ENCODE measurements around the gene NRARP. TPM values are rescaled to one million over a fixed set of nuclear protein-coding genes. Genes with fewer than 3 reads are reported as not detected.
A peak's percentile ranks its signal among the peaks of the same experiment; 100 is the strongest.

The NRARP gene, protein sequence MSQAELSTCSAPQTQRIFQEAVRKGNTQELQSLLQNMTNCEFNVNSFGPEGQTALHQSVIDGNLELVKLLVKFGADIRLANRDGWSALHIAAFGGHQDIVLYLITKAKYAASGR
- 0.31 TPM for total RNA-seq (2013)
- polyA plus RNA-seq (10 to 100 TPM in 1 of 3 donors, not detected in 2; 15.4 TPM), polyA minus RNA-seq (6.2 and 7.5 TPM in 2 replicates), total RNA-seq (10.6 to 43.1 (median 21.5) reads per million in 11 experiments)

DNA sequence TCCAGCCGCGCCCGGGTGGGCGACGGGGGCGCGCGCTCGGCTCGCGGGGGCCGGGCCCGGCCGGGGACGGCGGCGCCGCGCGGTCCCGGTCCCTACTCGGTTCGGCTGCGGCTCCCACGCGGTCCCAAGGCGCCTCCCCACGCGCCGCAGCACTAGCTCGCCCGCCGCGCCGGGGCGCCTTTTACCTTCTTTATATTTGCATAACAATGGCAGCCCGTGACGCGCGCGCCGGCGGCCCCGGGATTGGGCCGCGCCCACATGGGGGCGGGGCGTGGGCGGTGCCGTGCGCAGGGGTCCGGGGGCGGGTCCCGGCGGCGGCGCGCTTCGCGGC is at the start of gene NRARP:
Gene NRARP (minus strand): TSS at position 154 of the 331 bp plus-strand sequence. CDS start 343 bp downstream, outside the sequence.
- intact Hi-C loops (cut with micrococcal nuclease): loop anchor here (2.0 kb wide), 1 partner anchor 25 kb away; no protein-coding TSS in a partner anchor
- Mint-ChIP-seq H3K27me3 (ENCODE audit: low read depth in 3 of 3) (peaks cover 67 to 89% (median 73%) of the 10 kb centered on the region in 3 donors), H3K27ac (peak within 1 kb of the TSS in 1 of 7 donors; percentile 60), H3K36me3 (peaks cover 3 to 5% of the 10 kb centered on the region in 2 donors), H3K4me3 (peak within 1 kb of the TSS; percentile 74 to 91), H3K9me3 (peaks cover 0 to 12% (median 5%) of the 10 kb centered on the region in 7 donors), H3K4me1 (peaks cover 19% of the 10 kb centered on the region)
- peak within 1 kb of the TSS; percentile 54 for H3K9ac ChIP-seq (ENCODE audit: insufficient read depth, low read length, poor library complexity, severe bottlenecking)
- under 1% methylated on average over 60 of the region's 60 CpGs for WGBS (ENCODE audit: insufficient coverage)
- peak within 1 kb of the TSS; percentile 15 to 69 (median 23) for H3K4me3 ChIP-seq (replicated peaks in 1 of 3; ENCODE audit: low read depth in 2 of 3, low read length in 3 of 3)
- H4K20me1 ChIP-seq (ENCODE audit: insufficient read depth, low read length): no peaks in the 10 kb centered on the region
- H3K36me3 ChIP-seq (replicated peaks in 1 of 2; ENCODE audit: control insufficient read depth in 1 of 2, insufficient read depth in 2 of 2, low read length in 2 of 2): no peaks in the 10 kb centered on the region
- no peaks in the 10 kb centered on the region for H3K79me2 ChIP-seq (ENCODE audit: insufficient read depth, low read length)
- H2AFZ ChIP-seq (ENCODE audit: insufficient read depth, low read depth, low read length, poor library complexity, severe bottlenecking): peak within 1 kb of the TSS; percentile 74
- TF ChIP-seq, protein P1, sequence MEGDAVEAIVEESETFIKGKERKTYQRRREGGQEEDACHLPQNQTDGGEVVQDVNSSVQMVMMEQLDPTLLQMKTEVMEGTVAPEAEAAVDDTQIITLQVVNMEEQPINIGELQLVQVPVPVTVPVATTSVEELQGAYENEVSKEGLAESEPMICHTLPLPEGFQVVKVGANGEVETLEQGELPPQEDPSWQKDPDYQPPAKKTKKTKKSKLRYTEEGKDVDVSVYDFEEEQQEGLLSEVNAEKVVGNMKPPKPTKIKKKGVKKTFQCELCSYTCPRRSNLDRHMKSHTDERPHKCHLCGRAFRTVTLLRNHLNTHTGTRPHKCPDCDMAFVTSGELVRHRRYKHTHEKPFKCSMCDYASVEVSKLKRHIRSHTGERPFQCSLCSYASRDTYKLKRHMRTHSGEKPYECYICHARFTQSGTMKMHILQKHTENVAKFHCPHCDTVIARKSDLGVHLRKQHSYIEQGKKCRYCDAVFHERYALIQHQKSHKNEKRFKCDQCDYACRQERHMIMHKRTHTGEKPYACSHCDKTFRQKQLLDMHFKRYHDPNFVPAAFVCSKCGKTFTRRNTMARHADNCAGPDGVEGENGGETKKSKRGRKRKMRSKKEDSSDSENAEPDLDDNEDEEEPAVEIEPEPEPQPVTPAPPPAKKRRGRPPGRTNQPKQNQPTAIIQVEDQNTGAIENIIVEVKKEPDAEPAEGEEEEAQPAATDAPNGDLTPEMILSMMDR (IDR thresholded peaks at IDR 0.05): no peak
- H3K4me2 ChIP-seq (replicated peaks; ENCODE audit: extremely low read depth, low read length, poor library complexity, severe bottlenecking): peak within 1 kb of the TSS; percentile 74
- peaks cover 31 to 45% of the 10 kb centered on the region in 2 donors for H3K4me1 ChIP-seq (ENCODE audit: control insufficient read depth in 1 of 2, insufficient read depth in 2 of 2, low read length in 2 of 2)
- no peak within 1 kb of the TSS for H3K27ac ChIP-seq (ENCODE audit: low read depth in 1 of 2, low read length in 2 of 2)
- peaks cover 2 to 9% of the 10 kb centered on the region in 2 donors for H3K9me3 ChIP-seq (replicated peaks in 1 of 2; ENCODE audit: control insufficient read depth in 1 of 2, insufficient read depth in 1 of 2, low read length in 2 of 2)
- peaks cover 38 to 85% of the 10 kb centered on the region in 2 donors for H3K27me3 ChIP-seq (ENCODE audit: control insufficient read depth in 2 of 2, insufficient read depth in 2 of 2, low read length in 2 of 2)
- DNase-seq: peak; percentile 78 to 86 (median 82)

DNA sequence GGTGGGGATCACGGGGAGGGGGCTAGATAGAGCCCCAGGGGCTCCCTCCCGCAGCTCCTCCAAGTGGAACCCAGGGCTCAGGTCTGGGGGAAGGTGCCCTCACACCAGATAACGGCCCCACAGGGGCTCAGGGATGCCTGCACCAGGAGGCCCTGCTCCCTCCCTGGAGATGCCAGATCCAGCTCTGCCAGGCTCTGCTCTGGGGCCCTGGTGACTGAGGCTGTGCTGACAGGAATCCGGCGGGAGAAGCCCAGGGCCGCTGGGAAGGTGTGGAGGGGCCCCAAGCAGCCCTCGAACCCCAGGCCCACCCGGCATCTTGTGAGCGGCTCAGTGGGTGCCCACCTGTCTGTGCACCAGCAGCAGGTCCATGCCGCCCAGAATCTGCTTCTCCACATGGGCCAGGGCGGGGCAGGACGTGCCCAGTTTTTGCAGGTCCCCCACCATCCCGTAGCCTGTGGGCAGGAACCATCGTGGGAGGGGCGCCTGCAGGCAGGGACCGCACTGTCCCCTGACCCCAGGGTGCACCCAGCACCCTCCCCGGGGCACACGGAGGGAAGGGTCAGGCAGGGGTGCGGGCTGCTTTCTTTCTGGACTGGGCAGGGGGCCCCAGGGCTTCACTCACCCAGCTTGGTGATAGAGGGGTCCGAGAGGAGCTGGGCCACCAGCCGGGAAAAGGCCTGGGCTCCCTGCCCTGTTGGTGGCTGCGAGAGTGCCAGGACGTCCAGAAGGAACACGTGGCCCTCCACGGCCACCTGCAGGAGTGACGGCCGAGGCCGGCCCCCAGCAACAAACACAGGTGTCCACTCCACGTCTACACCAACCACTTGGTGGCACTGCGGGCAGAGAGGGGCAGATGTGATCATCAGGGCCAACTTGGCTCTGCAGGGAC is 48.9 kb upstream of the NRARP start:
- Histone ChIP-seq H4K20me1 (ENCODE audit: insufficient read depth, low read length) (no peaks in the 10 kb centered on the region), H3K4me1 (ENCODE audit: control insufficient read depth in 1 of 2, insufficient read depth in 2 of 2, low read length in 2 of 2) (no peaks in the 10 kb centered on the region), H3K4me3 (replicated peaks in 1 of 3; ENCODE audit: low read depth in 2 of 3, low read length in 3 of 3) (no peak overlapping the region), H3K79me2 (ENCODE audit: insufficient read depth, low read length) (no peaks in the 10 kb centered on the region), H3K9me3 (replicated peaks in 1 of 2; ENCODE audit: control insufficient read depth in 1 of 2, insufficient read depth in 1 of 2, low read length in 2 of 2) (peaks cover 16 to 49% of the 10 kb centered on the region in 2 donors), H3K4me2 (replicated peaks; ENCODE audit: extremely low read depth, low read length, poor library complexity, severe bottlenecking) (no peak overlapping the region), H3K27me3 (ENCODE audit: control insufficient read depth in 2 of 2, insufficient read depth in 2 of 2, low read length in 2 of 2) (no peaks in the 10 kb centered on the region), H2AFZ (ENCODE audit: insufficient read depth, low read depth, low read length, poor library complexity, severe bottlenecking) (no peak overlapping the region), H3K9ac (ENCODE audit: insufficient read depth, low read length, poor library complexity, severe bottlenecking) (no peak overlapping the region), H3K36me3 (replicated peaks in 1 of 2; ENCODE audit: control insufficient read depth in 1 of 2, insufficient read depth in 2 of 2, low read length in 2 of 2) (no peaks in the 10 kb centered on the region), H3K27ac (ENCODE audit: low read depth in 1 of 2, low read length in 2 of 2) (no peak overlapping the region)
- no peak overlapping the region for H3K27ac Mint-ChIP-seq
- peaks cover 0 to 2% (median 0%) of the 10 kb centered on the region in 3 donors for H3K27me3 Mint-ChIP-seq (ENCODE audit: low read depth in 3 of 3)
- no peaks in the 10 kb centered on the region for H3K4me1 Mint-ChIP-seq
- WGBS (ENCODE audit: insufficient coverage): 96% methylated on average over 25 of the region's 30 CpGs
- H3K4me3 Mint-ChIP-seq: no peak overlapping the region
- DNase-seq: no peak
- TF ChIP-seq, protein P1 (IDR thresholded peaks at IDR 0.05): no peak
- intact Hi-C loops (cut with micrococcal nuclease): no loop called here
- H3K36me3 Mint-ChIP-seq: no peaks in the 10 kb centered on the region
- peaks cover 18 to 31% (median 23%) of the 10 kb centered on the region in 7 donors for H3K9me3 Mint-ChIP-seq
